Skeletal muscle satellite cell (primary cell): Measurements from ENCODE around the gene FADS6.

Source experiments
- H3K27me3 ChIP-seq: 2 replicates; pipeline ENCODE4 v1.7.0; 2013; ENCODE audit warnings: low read length; ENCODE audit not compliant: control insufficient read depth, insufficient read depth
- H3K36me3 ChIP-seq: 2 replicates; pipeline ENCODE4 v1.7.0; 2013; ENCODE audit warnings: mild to moderate bottlenecking, control low read depth, low read length; ENCODE audit not compliant: insufficient read depth
- H3K4me1 ChIP-seq: 2 replicates; pipeline ENCODE4 v1.7.0; 2013; ENCODE audit warnings: low read length; ENCODE audit not compliant: control insufficient read depth, insufficient read depth
- H3K4me2 ChIP-seq: 2 replicates; pipeline ENCODE4 v1.7.0; 2013; ENCODE audit warnings: mild to moderate bottlenecking, low read length
- H3K4me3 ChIP-seq: 2 replicates; pipeline ENCODE4 v1.7.0; 2013; ENCODE audit warnings: low read length
- H3K9ac ChIP-seq: 2 replicates; pipeline ENCODE4 v1.7.0; 2013; ENCODE audit warnings: mild to moderate bottlenecking, low read depth, low read length, moderate library complexity
- H3K9me3 ChIP-seq: replicated peaks from 2 replicates; pipeline ENCODE4 v1.7.0; 2013; ENCODE audit warnings: mild to moderate bottlenecking, control low read depth, low read length

FADS6 gene

DNA sequence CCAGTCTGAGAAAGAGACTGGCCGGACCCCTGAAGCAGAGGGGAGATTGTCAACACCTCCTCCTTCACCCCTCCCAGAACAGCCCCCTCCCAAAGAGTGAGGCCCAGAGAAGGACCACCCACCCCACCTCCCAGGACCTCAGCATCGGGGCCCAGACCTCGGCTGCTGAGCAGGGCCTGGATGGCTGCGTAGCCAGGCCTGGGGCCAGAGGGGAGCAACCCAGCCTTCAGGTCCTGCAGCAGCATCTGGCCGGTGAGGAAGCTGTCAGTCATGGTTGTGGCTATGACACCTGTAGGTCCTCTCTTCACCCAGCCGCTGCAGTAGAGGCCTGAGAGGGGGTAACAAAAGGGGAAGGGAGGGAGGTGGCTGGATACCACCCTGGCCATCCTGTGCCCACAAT, 30.5 kb downstream of the FADS6 start:
- Histone ChIP-seq H3K4me3 (no peak overlapping the region), H3K4me2 (no peak overlapping the region), H3K9me3 (no peaks in the 10 kb centered on the region), H3K4me1 (peaks cover 11% of the 10 kb centered on the region), H3K9ac (no peak overlapping the region), H3K36me3 (peaks cover 5% of the 10 kb centered on the region), H3K27me3 (peaks cover 32% of the 10 kb centered on the region)

DNA sequence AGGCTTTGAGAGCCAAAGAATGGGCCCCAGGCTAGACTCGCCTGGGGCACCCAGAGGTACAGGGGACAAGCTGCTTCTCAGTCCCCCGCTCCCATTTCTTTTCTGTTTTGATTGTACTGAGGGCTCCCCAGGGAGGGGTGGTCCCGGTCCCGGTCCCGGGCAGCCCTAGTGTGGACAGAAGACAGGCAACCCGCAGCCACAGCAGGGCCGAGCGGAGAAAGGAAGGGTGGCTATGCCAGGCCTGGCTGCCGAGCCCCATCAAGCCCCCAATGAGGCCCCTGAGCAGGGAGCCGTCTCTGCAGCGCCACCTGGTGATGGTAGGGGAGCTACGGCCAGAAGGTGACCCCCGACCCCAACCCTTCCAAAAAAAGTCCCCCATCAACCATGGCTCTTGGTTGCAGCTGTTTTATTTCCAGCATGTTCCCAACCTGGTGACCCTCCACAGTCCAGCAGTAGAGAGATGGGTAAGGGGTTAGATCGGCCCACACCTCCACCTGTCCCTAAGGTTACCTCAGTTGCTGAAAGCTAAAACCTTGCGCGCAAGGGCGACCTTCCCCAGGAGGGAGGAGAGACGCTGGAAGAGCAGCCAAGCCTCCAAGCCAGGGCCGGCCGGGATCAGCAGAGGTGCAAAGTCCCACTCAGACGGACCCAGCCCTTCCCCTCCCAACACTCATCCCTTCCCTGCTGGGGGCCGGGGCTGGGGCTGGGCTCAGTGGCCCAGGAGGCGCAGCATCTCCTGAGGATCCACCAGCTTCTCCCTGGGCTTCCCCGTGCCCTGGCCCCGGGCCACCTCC, 31.1 kb downstream of the FADS6 start:
- Histone ChIP-seq H3K4me1 (peaks cover 11% of the 10 kb centered on the region), H3K4me2 (peak overlapping the region; percentile 20), H3K4me3 (no peak overlapping the region), H3K27me3 (peaks cover 38% of the 10 kb centered on the region), H3K9ac (no peak overlapping the region), H3K9me3 (no peaks in the 10 kb centered on the region), H3K36me3 (peaks cover 5% of the 10 kb centered on the region)

DNA sequence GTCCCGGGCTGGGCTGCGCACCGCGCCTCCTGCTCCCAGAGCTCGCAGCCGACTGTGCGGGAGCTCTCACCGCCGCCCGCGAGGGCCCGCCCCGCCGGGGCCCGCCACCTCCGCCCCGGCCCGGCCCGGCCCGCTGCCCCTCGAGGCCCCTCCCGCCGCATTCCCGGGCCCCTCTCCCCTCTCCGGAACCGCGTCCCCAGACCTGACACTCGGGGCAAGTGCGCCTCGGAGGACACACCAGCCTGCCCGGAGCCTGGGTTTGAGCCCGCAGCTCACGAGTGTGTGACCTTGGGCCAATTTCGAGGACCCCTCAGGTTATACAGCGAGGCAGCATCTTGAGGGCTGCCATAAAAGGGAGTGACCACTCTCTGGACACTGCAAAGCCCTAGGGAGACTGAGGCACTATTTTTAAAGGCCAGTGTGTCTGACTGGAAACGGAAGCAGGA, 31.7 kb downstream of the FADS6 start:
- H3K4me2 ChIP-seq = peak overlapping the region; percentile 20
- H3K4me3 ChIP-seq = no peak overlapping the region
- peaks cover 11% of the 10 kb centered on the region for H3K4me1 ChIP-seq
- H3K27me3 ChIP-seq = peaks cover 45% of the 10 kb centered on the region
- H3K9ac ChIP-seq = no peak overlapping the region
- no peaks in the 10 kb centered on the region for H3K9me3 ChIP-seq
- H3K36me3 ChIP-seq = peaks cover 5% of the 10 kb centered on the region

DNA sequence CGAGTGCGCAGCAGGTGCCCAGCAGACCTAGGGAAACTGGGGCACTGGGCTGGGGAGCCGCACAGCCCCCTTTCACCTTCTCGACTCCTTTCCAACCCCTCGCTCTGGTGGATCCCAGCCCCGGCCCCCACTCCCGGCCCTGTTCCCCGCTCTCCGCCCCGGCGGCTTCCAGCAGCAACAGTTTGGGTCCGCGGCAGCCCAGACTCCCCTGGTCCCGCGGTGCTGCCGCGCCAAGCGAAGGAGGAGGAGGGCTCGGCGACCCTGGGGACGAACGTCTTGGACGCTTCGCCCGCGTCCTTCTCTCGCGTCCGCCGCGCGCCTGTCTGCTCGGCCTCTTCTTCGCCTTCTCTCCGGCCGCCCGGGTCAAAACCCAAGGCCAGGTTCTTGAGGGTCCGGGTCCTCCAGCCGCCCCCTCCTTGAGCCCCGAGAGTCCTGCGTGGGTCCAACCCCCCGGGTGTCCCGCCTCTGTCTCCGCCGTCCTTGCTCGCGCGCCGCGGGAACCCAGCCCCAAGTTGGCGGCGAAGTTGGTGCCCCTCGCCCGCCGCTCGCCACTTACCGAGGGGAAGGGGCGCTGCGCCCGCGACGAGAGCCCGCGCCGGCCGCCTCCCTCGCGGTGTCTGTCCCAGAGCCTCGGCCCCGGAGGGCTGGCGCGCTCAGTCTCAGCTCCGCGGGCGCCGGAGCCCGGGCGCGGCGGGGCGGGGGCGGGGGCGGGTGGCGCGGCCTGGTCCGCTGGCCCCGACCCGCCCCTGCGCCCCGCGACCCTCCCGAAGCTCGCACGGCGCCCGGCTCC, 32.4 kb downstream of the FADS6 start:
- Histone ChIP-seq H3K4me2 (peak overlapping the region; percentile 63), H3K9me3 (no peaks in the 10 kb centered on the region), H3K36me3 (peaks cover 5% of the 10 kb centered on the region), H3K4me3 (no peak overlapping the region), H3K27me3 (peaks cover 48% of the 10 kb centered on the region), H3K9ac (no peak overlapping the region), H3K4me1 (peaks cover 11% of the 10 kb centered on the region)

DNA sequence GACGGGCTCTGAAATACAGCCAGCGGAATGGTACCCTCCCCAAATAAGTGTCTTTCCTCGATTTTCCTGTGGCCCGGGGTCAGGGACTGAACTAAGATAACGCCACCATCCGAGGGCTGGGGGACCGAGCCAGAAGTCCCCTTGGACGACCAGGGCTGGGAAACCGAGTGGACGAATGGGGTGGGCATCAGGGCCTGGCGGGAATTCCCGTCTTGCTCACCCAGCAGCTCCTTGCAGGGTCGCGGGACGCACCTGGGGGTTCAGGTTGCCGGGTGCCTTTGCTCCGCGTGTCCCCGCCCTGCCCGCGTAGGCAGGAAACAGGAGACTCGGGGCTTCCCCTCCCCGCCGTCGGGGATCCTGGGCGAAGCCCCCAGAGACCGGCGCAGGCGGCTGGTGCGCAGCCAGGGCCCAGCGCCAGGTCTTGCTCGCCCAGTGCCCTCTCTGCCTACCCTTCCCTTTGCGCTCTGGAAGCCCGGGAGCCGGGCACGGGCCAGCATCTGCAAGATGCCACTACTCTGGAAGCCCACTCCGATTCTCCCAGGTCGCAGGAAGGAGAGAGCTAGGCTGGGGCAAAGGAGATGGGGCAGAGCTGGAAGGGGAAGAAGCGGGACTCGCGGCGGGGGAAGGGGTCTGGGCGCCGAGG, 33.1 kb downstream of the FADS6 start:
- H3K27me3 ChIP-seq = peaks cover 55% of the 10 kb centered on the region
- H3K9ac ChIP-seq = no peak overlapping the region

DNA sequence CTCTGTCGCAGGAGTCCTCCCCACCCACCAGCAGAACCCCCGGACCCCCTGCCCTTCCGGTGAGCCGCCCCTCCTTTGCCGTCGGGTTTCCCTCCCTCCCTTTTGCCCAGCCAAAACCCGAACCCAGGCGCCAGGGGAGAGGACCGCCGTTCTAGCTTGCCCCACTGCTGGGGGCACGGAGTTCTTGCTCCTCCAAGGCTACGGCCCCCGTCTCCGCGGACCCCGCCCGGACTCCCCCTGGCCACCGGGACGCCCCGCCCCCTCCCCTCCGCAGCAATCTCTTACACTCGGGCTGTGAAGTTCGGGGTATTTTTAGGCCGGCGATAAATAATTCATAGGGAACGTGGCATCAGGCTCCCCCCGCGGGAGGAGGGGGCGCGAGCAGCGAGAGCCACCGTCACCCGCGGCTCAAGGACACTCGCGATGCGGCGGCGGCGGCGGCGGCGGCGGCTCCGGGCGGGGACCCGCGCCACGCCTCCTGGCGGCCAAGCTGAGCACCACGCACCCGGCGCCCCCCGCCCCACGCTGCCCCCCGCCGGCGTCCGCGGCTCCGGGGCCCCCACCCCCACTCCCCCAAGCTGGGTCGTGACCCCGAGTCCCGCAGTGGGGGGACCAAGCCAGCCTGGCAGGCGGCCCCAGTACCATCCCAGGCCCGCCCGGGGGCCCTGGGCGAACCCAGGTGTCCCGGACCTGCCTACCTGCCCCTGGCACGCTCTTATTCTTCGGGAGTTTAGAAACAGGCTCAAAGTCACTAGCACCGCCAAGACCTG, 33.8 kb downstream of the FADS6 start, which contains the start of gene GRIN2C:
Gene GRIN2C (minus strand): TSS at position 427 of the 770 bp plus-strand sequence. CDS start 4,793 bp downstream, outside the sequence.
- Histone ChIP-seq H3K4me3 (no peak within 1 kb of the TSS), H3K27me3 (peaks cover 62% of the 10 kb centered on the region), H3K9me3 (no peaks in the 10 kb centered on the region), H3K9ac (no peak within 1 kb of the TSS), H3K4me2 (peak within 1 kb of the TSS; percentile 63), H3K36me3 (peaks cover 5% of the 10 kb centered on the region), H3K4me1 (peaks cover 11% of the 10 kb centered on the region)

More for the DNA sequence above, 33.1 kb downstream of the FADS6 start:
- H3K4me1 ChIP-seq = peaks cover 11% of the 10 kb centered on the region
- H3K4me3 ChIP-seq = no peak overlapping the region
- peak overlapping the region; percentile 63 for H3K4me2 ChIP-seq
- H3K36me3 ChIP-seq = peaks cover 5% of the 10 kb centered on the region
- no peaks in the 10 kb centered on the region for H3K9me3 ChIP-seq

DNA sequence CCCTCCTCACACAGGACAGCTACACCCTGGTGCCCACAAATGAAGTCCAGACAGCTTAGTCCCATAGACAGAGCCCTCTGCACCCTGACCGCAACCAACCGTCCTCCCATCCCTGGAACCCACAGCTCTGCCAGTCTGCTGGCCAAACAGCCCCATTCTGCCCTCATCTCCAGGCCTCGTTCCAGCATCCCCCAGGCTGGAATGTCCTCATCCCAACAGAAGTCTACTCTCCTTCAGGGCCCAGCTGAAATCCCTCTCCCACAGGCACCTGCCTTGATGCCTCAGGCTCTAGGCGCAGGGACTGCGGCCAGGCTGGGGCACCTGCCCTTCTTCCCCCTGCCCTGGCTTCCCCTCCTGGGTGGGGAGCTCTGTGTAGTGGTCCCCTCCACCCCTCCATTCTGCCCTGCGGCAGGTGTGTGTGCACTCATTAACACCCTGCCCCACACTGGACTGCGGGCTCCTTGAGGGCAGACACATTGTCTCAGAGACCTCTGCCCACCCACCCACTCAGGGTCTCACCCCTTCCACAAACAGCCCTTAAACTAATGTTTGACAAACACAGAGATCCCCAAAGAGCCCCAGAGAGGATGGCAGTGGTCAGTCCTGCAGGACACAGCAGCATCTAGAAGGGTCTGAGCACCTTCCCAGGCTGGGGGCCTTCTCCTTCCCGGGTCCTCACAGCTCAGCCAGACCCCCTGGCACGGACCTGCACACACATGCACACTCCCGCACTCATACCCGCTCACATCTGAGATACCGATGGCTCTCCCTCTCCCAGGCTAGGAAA, 34.6 kb downstream of the FADS6 start:
- Histone ChIP-seq H3K9ac (no peak overlapping the region), H3K9me3 (no peaks in the 10 kb centered on the region), H3K4me1 (peaks cover 11% of the 10 kb centered on the region), H3K36me3 (peaks cover 3% of the 10 kb centered on the region), H3K27me3 (peaks cover 69% of the 10 kb centered on the region), H3K4me2 (no peak overlapping the region), H3K4me3 (no peak overlapping the region)

DNA sequence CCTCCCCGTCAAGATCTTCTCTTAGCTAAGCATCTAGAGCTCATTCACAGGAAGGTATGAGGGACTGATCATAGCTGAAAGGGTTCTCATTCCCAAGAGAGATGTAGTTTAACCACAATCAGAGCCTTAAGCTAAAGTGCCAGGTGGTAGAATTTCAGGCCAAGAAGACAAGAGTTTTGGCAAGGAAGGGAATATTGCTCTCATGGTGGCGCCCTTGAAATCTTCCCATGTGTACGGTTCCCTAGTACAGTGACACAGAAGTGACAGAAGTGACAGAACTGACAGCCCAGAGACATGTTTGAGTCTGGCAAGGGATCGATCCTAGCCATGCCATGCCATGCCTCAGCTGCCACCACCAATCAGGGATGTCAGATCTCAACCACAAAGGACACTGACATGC, 36.2 kb downstream of the FADS6 start:
- Histone ChIP-seq H3K4me2 (no peak overlapping the region), H3K9ac (no peak overlapping the region), H3K4me3 (no peak overlapping the region), H3K27me3 (peaks cover 81% of the 10 kb centered on the region), H3K9me3 (no peaks in the 10 kb centered on the region), H3K4me1 (peaks cover 11% of the 10 kb centered on the region), H3K36me3 (no peaks in the 10 kb centered on the region)

DNA sequence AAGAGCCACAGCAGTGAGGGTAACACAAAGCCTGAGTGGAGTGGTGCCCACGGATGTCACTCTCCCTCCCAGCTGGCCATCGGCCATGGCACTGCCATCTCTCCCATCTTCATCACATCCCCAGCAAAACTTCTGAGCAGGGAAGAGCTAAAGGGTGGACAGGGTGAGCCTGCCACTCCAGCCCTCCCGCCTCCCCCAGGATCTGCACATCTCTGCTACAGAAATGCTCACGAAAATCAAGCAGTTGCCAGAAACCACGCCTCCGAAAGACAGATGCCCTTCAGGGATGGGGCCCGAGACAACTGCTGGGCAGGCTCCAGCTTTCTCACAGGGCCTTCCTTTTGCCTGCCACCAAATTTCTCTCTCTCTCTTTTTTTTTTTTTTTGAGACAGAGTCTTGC, 37.3 kb downstream of the FADS6 start:
- Histone ChIP-seq H3K4me2 (no peak overlapping the region), H3K4me1 (peaks cover 6% of the 10 kb centered on the region), H3K9me3 (no peaks in the 10 kb centered on the region), H3K36me3 (no peaks in the 10 kb centered on the region), H3K27me3 (peaks cover 87% of the 10 kb centered on the region), H3K4me3 (no peak overlapping the region), H3K9ac (no peak overlapping the region)

DNA sequence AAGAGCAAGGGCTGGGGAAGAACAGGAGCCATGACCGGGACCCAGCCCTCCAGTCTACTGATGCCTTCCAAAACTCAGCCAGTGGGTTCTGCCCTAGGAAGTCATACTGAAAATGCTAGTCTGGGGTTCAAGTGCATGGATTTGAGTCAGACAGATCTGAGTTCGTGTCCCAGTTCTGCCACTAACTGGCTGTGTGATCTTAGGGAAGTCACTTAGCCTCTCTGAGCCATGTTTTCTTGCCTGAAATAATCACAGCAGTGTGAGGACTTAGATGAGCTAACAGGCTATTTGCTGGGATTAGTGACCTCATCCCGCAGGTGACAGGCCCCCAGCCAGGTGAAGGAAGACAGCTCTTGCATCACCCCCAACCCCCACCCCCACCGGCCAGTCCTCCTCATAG, 38.1 kb downstream of the FADS6 start:
- H3K4me1 ChIP-seq = no peaks in the 10 kb centered on the region
- H3K9me3 ChIP-seq = no peaks in the 10 kb centered on the region
- H3K9ac ChIP-seq = no peak overlapping the region
- no peaks in the 10 kb centered on the region for H3K36me3 ChIP-seq
- peaks cover 86% of the 10 kb centered on the region for H3K27me3 ChIP-seq
- no peak overlapping the region for H3K4me3 ChIP-seq
- H3K4me2 ChIP-seq = no peak overlapping the region
